Thyroid gland (tissue), 4 donors: ENCODE measurements around the gene GSPT1. TPM values are rescaled to one million over a fixed set of nuclear protein-coding genes. Genes with fewer than 3 reads are reported as not detected.

ENCODE experiments used
- DNase-seq, 2 donors: peaks; one replicate each; pipeline ENCODE4 v3.0.0-alpha.2; 2019
- H3K27ac ChIP-seq, 3 donors: fragments of 200-600 bp; sonication (generic); 1 replicate in 2 of 3; 2 replicates in 1 of 3; pipeline ENCODE4 v1.5.1; 2016 to 2019; ENCODE audit warnings: mild to moderate bottlenecking in 1 of 3, moderate library complexity in 1 of 3
- H3K27me3 ChIP-seq: fragments of 200-600 bp; sonication (generic); one replicate; pipeline ENCODE4 v1.5.1; 2019
- H3K36me3 ChIP-seq, 2 donors: fragments of 200-600 bp; sonication (generic); one replicate each; pipeline ENCODE4 v1.5.1; 2016 to 2019
- H3K4me1 ChIP-seq, 2 donors: fragments of 200-600 bp; sonication (generic); one replicate each; pipeline ENCODE4 v1.5.1; 2017 to 2019
- H3K4me3 ChIP-seq, 3 donors: fragments of 200-600 bp; sonication (generic); replicated peaks in 1 of 3; 1 replicate in 2 of 3; 2 replicates in 1 of 3; pipeline ENCODE4 v1.5.1; 2016; ENCODE audit warnings: mild to moderate bottlenecking in 1 of 3
- H3K9me3 ChIP-seq: fragments of 200-600 bp; sonication (generic); one replicate; pipeline ENCODE4 v1.5.1; 2017
- POLR2A ChIP-seq, 2 donors: fragments of 450-650 bp; IDR thresholded peaks; one replicate each; pipeline ENCODE4 v1.6.1; 2017; ENCODE audit warnings: antibody characterized with exemption in 2 of 2, mild to moderate bottlenecking in 2 of 2, moderate library complexity in 1 of 2
- WGBS, 2 donors: methylation state at CpG; one replicate each; pipeline ENCODE4 v1.1.5; 2017; 5-methylcytosine and 5-hydroxymethylcytosine counted together
- intact Hi-C: fragments of 100-400 bp; cut with DNase I; formaldehyde crosslinking; loops from one replicate; pipeline ENCODE4 v1.15.1; 2023
- total RNA-seq, 4 donors: library from RNA; depleted of rRNA; stranded (reverse); fragments of >200 nt; gene quantifications; one replicate each; pipeline ENCODE4 v1.2.3, GENCODE V29; 2016
- TF ChIP-seq, protein P1 (sequence below), 6 experiments: fragments of 200-600 bp in 3 of 6; fragments of 450-650 bp in 3 of 6; sonication (generic) in 3 of 6; IDR thresholded peaks; one replicate each; pipeline ENCODE4 v1.5.1; 2016 to 2019; ENCODE audit warnings: antibody characterized with exemption in 6 of 6, mild to moderate bottlenecking in 2 of 6, inconsistent platforms in 1 of 6, moderate library complexity in 1 of 6

GSPT1 gene
- total RNA-seq, 4 donors from 2014 or later = 71.9 to 106 (median 86.6) TPM

DNA sequence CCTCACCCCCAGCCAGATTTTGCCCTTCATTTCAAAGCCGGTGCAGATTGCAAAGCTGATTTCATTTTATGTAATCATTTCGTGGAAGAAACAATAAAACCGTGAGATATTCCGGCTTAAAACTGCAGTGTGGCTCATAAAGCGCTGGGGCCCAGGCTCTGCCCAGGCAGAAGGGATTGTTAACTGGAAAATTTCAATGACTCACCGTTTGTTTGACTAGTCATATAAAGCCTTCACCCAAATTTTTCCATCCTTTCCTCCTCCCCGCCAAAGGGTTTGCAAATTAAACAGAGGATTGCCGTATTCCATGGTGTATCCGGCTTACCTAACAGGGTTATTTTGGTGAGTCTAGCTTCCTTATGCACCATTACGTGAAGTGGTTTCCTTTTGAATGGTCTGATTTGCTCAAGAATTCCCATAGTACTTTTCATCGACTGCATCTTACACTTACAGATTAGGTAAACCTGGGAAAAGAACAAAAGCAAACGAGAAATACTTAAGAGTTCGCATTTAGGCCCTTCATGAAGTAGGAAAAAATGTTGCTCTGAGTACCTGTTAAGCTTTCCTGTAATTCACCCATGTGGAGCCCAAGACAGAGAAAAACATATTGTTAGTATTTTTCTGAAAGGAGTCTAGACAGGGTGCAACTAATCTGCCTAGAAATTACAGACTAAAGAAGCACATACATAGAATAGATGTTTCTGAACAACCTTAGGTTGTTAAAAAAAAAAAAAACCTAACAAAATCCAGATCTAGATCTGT, 949 bp upstream of the GSPT1 start:
- TF ChIP-seq, protein P1, sequence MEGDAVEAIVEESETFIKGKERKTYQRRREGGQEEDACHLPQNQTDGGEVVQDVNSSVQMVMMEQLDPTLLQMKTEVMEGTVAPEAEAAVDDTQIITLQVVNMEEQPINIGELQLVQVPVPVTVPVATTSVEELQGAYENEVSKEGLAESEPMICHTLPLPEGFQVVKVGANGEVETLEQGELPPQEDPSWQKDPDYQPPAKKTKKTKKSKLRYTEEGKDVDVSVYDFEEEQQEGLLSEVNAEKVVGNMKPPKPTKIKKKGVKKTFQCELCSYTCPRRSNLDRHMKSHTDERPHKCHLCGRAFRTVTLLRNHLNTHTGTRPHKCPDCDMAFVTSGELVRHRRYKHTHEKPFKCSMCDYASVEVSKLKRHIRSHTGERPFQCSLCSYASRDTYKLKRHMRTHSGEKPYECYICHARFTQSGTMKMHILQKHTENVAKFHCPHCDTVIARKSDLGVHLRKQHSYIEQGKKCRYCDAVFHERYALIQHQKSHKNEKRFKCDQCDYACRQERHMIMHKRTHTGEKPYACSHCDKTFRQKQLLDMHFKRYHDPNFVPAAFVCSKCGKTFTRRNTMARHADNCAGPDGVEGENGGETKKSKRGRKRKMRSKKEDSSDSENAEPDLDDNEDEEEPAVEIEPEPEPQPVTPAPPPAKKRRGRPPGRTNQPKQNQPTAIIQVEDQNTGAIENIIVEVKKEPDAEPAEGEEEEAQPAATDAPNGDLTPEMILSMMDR (IDR thresholded peaks at IDR 0.05) = no peak
- no peak for TF ChIP-seq POLR2A (IDR thresholded peaks at IDR 0.05)
- no peaks in the 10 kb centered on the region for H3K9me3 ChIP-seq
- DNase-seq = no peak
- no peaks in the 10 kb centered on the region for H3K36me3 ChIP-seq
- 66 to 68% methylated on average over 13 of the region's 13 CpGs for WGBS, 2 donors
- H3K4me1 ChIP-seq = peaks cover 20 to 21% of the 10 kb centered on the region in 2 donors
- H3K27me3 ChIP-seq = no peaks in the 10 kb centered on the region
- H3K4me3 ChIP-seq = peak overlapping the region in 1 of 3 donors; percentile 23
- H3K27ac ChIP-seq = peak overlapping the region in 2 of 3 donors; percentile 59 to 92
- intact Hi-C loops = loop anchor here (5.0 kb wide), 1 partner anchor 64 kb away; the partner anchor contains the start of gene RSL1D1

DNA sequence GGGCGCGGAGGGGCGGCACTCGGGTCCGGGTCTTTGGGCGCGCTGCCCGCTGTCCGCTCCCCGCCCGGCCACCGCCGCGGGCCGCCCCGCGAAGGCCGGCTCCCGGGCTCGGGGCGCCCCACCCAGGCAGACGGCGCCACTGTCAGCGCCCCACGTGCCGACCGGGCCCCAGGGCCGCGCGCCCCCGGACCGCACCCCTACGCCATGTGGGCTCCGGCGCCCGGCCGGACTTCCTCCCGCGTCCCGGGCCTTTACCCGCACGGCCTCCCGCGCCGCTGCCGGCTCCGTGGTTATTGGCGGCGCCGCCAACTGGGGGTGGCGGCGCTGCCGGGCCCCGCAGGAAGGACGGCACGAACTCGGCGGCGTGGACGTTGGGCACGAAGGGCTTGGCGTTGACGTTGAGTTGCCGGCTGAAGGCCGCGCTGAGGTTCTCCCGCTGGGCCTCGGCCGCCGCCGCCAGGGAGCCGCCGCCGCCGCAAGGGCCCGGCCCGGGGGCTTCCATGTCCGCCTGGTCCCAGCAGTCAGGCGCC, 577 bp downstream of the GSPT1 start:
- WGBS, 2 donors = 0% methylated on average over 18 of the region's 79 CpGs; no CpG with 5 or more reads in 1 of the 2 donors
- intact Hi-C loops = loop anchor here (5.0 kb wide), 1 partner anchor 63 kb away; the partner anchor contains the start of gene RSL1D1

DNA sequence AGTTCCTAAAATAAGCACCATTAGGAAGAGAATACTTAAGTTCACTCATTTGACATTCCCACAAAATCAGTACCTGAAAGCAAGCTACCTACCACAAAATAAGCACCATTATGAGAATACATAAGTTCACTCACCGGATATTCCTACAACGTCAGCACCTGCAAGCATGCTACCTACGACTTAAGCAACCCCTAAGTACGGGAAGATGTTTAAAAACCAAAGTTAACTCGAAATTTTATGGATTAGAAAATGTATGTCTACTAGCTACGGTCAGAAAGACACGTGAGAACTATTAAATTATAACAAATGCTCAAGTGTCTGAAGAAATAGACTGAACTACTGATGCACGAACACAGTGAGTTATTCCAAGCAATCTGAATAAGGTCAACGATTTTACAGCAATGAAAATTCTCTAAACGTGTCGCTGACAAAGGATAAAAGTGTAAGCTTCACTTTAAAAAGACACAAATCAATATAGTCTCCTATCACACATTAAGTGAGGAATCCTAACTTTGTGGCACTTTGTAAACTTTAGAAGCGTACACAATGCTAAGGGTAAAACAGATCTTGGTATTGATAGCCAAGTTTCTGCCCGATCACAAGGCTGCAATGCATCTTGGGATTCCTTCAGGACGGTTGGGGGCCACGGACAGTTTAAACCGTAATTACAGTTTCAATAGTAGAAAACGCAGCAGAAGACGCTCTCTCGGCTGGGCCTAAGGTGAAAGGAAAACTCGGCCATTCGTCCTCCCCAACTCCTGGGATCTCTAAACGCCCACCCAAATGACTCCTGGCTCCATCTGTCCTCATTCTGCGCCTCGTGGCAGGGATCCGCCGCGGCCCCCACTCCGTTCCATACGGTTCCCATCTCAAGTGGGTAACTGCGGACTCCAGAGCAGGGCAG, 1.3 kb downstream of the GSPT1 start:
- Histone ChIP-seq H3K36me3 (no peaks in the 10 kb centered on the region), H3K4me1 (peaks cover 38 to 40% of the 10 kb centered on the region in 2 donors), H3K27me3 (no peaks in the 10 kb centered on the region), H3K4me3 (peak overlapping the region; percentile 26 to 99 (median 77)), H3K27ac (peak overlapping the region; percentile 45 to 92 (median 85)), H3K9me3 (no peaks in the 10 kb centered on the region)
- DNase-seq = peak in 1 of 2 donors; percentile 36
- no peak for TF ChIP-seq POLR2A (IDR thresholded peaks at IDR 0.05)
- TF ChIP-seq, protein P1 (IDR thresholded peaks at IDR 0.05) = no peak
- WGBS, 2 donors = 3% methylated on average over 29 of the region's 30 CpGs
- intact Hi-C loops = loop anchor here (5.0 kb wide), 1 partner anchor 62 kb away; the partner anchor contains the start of gene RSL1D1

More for the DNA sequence above, 577 bp downstream of the GSPT1 start:
- Histone ChIP-seq H3K4me3 (peak overlapping the region; percentile 59 to 99 (median 77)), H3K27ac (peak overlapping the region; percentile 85 to 92 (median 88)), H3K36me3 (no peaks in the 10 kb centered on the region), H3K27me3 (no peaks in the 10 kb centered on the region), H3K9me3 (no peaks in the 10 kb centered on the region), H3K4me1 (peaks cover 32 to 33% of the 10 kb centered on the region in 2 donors)
- peak; percentile 42 to 45 for DNase-seq
- TF ChIP-seq POLR2A (IDR thresholded peaks at IDR 0.05) = no peak
- TF ChIP-seq, protein P1 (IDR thresholded peaks at IDR 0.05) = peak in 1 of 6 experiments; percentile 13

DNA sequence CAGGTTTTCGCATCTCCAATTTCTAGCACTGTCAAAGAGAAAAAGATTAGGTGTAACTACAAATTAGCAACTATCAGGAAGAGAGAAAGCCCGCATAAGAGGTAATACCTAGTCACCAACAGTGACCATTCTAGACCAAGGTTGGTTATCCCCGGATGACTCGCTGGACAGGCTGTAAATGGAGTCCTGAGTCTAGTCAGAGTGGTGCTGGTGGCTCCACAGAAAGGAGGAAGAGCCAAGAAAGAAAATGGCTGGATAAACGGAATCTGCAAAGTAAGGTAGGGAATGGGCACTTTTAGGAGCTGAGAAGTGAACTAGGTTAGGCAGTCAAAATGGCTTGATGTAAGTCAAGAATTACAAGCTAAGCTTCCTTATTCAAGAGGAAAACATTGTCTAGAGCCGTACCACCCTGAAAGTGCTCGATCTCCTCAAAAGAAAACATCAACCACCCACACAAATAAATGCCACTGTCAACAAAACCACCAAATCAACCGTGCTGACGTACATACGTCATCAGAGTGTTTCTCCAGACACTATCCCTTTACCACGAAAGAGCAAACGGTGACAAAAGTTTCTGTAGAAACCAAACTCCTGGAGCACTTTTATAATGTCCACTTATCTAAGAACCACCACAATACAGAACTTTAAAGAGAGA, 2.2 kb downstream of the GSPT1 start:
- H3K9me3 ChIP-seq = no peaks in the 10 kb centered on the region
- no peak for TF ChIP-seq POLR2A (IDR thresholded peaks at IDR 0.05)
- TF ChIP-seq, protein P1 (IDR thresholded peaks at IDR 0.05) = no peak
- H3K27ac ChIP-seq = peak overlapping the region; percentile 45 to 92 (median 85)
- intact Hi-C loops = no loop called here
- H3K4me1 ChIP-seq = peaks cover 38 to 40% of the 10 kb centered on the region in 2 donors
- peak overlapping the region in 2 of 3 donors; percentile 77 to 99 for H3K4me3 ChIP-seq
- H3K27me3 ChIP-seq = no peaks in the 10 kb centered on the region
- no peak for DNase-seq
- no peaks in the 10 kb centered on the region for H3K36me3 ChIP-seq
- 40% methylated on average over 12 of the region's 12 CpGs for WGBS, 2 donors
